GM21529 (cell line): ENCODE results near the gene CPLX4.
"Not testable (repeated sequence)": the region's sequence is repeated elsewhere in the genome, so short reads cannot be mapped to it uniquely, and the experiment has no call there.

ENCODE experiments used
- ATAC-seq: cut with Tn5 transposase; IDR thresholded peaks from one replicate; pipeline ENCODE4 v1.9.1; 2021; ENCODE audit not compliant: unreplicated experiment

Gene CPLX4

GRCh38 chr18:59271606-59272220 lies 46.7 kb downstream of the CPLX4 start:
- ATAC-seq, result no peak

- ATAC-seq, result no peak
These were observed 47.7 kb downstream of the CPLX4 start for GRCh38 chr18:59270689-59271257.

GRCh38 chr18:59269563-59270119 lies 48.8 kb downstream of the CPLX4 start:
- ATAC-seq, result no peak

- ATAC-seq, result peak; percentile 58
These were observed 49.5 kb downstream of the CPLX4 start for GRCh38 chr18:59268721-59269562.

- ATAC-seq, result no peak
These were observed 50.2 kb downstream of the CPLX4 start for GRCh38 chr18:59268127-59268720.

- ATAC-seq, result no peak
These were observed 50.8 kb downstream of the CPLX4 start for GRCh38 chr18:59267503-59268126.

- ATAC-seq, result no peak
These were observed 51.5 kb downstream of the CPLX4 start for GRCh38 chr18:59266886-59267502.

- ATAC-seq, result no peak
These were observed 52.0 kb downstream of the CPLX4 start for GRCh38 chr18:59266459-59266858.

- ATAC-seq, result no peak
These were observed 52.5 kb downstream of the CPLX4 start for GRCh38 chr18:59265974-59266369.

GRCh38 chr18:59265246-59265973 lies 53.0 kb downstream of the CPLX4 start:
- no peak for ATAC-seq

- no peak for ATAC-seq
These were observed 53.7 kb downstream of the CPLX4 start for GRCh38 chr18:59264651-59265245.

- no peak for ATAC-seq
These were observed 54.3 kb downstream of the CPLX4 start for GRCh38 chr18:59264121-59264571.

- ATAC-seq, result no peak
These were observed 54.8 kb downstream of the CPLX4 start for GRCh38 chr18:59263661-59264060.

- ATAC-seq, result not testable (repeated sequence)
These were observed 56.2 kb downstream of the CPLX4 start for GRCh38 chr18:59262243-59262642.

- ATAC-seq, result not testable (repeated sequence)
These were observed 56.6 kb downstream of the CPLX4 start for GRCh38 chr18:59261842-59262241.

GRCh38 chr18:59255491-59255890 lies 63.0 kb downstream of the CPLX4 start:
- ATAC-seq, result not testable (repeated sequence)

GRCh38 chr18:59249199-59249774 lies 69.2 kb downstream of the CPLX4 start:
- ATAC-seq, result no peak

GRCh38 chr18:59246796-59247195 lies 71.7 kb downstream of the CPLX4 start:
- ATAC-seq, result no peak
